ENCODE results near the gene EXOSC7.
"Not testable (repeated sequence)": the region's sequence is repeated elsewhere in the genome, so short reads cannot be mapped to it uniquely, and the experiment has no call there.

EXOSC7 gene

DNA sequence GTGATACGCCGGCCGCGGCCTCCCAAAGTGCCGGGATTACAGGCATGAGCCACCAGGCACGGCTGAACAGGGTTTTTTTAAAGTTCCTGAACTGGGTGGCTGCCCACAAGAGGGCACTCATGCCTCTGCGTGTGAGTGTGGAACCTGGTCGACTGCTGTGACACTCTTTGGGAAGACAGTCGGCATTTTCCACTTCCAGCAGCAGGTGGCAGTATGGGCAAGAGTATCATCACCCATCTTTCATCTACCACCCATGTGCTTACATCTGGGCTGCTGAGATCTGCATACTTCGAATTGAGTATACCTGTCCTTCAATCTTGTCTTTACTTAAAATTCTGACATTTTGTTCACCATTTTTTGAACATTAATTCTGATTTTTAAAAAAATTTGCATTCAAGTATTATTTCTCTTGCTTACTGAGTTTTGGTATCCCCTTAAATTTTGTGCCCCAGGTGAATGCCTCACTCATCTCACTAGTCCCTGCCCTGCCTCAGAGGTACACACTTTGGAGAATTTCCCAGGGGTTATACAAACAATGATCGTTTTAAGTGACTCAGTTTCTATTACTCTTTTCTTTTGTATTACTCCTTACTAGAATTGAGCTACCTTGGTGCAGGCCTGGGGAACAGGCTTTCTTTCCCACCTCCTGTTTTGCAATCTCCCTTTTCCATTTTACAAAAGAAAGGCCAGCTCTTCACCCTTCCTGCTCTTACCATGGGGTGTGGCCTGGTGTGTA lies 61.8 kb downstream of the EXOSC7 start:
- TF ChIP-seq, protein P1, sequence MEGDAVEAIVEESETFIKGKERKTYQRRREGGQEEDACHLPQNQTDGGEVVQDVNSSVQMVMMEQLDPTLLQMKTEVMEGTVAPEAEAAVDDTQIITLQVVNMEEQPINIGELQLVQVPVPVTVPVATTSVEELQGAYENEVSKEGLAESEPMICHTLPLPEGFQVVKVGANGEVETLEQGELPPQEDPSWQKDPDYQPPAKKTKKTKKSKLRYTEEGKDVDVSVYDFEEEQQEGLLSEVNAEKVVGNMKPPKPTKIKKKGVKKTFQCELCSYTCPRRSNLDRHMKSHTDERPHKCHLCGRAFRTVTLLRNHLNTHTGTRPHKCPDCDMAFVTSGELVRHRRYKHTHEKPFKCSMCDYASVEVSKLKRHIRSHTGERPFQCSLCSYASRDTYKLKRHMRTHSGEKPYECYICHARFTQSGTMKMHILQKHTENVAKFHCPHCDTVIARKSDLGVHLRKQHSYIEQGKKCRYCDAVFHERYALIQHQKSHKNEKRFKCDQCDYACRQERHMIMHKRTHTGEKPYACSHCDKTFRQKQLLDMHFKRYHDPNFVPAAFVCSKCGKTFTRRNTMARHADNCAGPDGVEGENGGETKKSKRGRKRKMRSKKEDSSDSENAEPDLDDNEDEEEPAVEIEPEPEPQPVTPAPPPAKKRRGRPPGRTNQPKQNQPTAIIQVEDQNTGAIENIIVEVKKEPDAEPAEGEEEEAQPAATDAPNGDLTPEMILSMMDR (IDR thresholded peaks at IDR 0.05; ENCODE audit: low read depth, low read length), result peak; percentile 84
- no peak overlapping the region for H3K4me3 ChIP-seq (ENCODE audit: low read depth, low read length)

DNA sequence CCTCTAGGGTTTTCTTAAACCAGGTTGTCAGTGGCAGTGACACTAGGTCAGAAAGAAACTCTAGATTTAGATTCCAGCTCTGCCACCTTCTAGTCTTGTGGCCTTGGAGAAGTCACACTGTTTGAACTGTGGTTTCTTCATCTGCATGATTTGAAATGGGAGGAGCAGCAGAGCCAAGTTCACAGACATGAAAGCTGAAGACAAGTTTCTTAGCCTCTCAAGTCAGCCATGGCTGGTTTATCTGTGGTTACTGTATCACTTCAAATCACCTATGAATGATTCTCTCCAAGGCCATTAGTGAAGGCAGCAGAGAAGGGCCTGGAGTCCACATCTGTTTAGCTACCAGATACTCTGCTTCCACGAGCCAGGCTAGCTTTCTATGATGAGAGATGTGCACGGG lies 65.6 kb downstream of the EXOSC7 start:
- TF ChIP-seq, protein P1 (IDR thresholded peaks at IDR 0.05; ENCODE audit: low read depth, low read length), result no peak
- H3K4me3 ChIP-seq (ENCODE audit: low read depth, low read length), result no peak overlapping the region

DNA sequence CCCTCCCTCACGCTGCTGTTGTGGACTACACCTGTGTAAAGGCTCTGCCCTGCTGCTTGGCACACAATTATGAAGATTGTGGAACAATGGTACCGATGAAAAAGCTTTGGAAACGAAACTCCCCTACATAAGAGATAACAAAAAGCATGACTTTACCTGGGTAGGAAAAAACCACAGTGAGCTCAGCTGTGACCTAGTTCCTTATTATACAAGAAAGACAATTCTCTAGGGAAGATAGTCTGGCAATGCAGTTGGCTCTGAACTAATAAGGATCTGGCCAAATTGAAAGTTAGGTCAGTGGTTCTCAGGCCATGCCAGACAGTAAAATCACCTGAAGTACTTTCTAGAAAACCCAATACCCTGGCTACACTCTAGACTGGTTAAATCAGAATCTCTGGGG lies 66.1 kb downstream of the EXOSC7 start:
- TF ChIP-seq, protein P1 (IDR thresholded peaks at IDR 0.05; ENCODE audit: low read depth, low read length), result no peak
- H3K4me3 ChIP-seq (ENCODE audit: low read depth, low read length), result no peak overlapping the region

DNA sequence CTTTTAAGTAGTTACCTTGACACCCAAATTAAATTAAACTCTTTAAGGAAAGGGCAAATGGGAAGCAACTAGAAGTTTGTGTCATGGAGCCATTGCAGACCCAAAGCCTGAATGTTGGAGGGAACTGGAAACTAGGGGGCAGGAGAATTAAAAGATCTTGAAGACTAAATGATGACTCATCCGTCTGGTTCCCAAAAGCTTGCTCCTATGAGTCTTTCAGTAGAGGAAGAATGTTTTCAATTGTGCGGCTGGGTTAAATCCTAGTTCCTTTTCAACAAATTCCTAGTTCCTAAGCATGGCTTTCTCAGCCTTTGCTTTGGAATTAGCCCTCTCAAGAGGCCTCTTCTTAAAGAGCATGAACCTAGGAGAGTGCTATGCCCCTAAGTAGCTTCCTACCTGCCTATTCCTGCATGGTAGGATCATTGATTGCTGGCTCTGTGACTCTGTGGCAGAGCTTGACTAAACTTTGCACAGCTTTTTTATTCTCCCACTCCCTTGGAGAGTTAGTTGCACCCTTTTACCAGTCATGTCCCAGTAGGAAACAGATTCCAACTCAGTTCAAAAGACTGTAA lies 67.8 kb downstream of the EXOSC7 start:
- TF ChIP-seq, protein P1 (IDR thresholded peaks at IDR 0.05; ENCODE audit: low read depth, low read length), result 0 out of 2 replicates have a peak, but pooled peaks have one; percentile 7
- H3K4me3 ChIP-seq (ENCODE audit: low read depth, low read length), result no peak overlapping the region

GRCh38 chr3:45048244-45048643 lies 72.2 kb downstream of the EXOSC7 start:
- TF ChIP-seq, protein P1 (IDR thresholded peaks at IDR 0.05; ENCODE audit: low read depth, low read length), result no peak
- no peak overlapping the region for H3K4me3 ChIP-seq (ENCODE audit: low read depth, low read length)

DNA sequence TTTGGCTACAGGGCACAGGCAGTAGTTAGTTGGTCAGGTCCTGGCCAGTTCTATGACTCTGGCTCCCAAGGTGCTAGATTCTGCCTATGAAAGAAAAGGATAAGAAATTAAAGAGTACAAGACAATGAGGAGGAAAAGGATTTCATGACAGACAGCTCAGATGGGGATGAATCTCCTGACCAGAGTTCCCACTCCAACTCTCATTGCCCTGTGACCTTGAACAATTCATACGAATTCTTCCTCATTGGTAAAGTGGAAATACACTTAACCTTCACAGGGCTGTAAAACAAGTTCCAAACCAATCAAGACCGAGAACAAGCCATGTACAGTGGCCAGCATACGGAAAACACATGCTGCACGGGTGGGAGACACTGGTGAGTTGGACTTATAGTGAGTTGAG lies 73.8 kb downstream of the EXOSC7 start:
- H3K4me3 ChIP-seq (ENCODE audit: low read depth, low read length), result no peak overlapping the region
- TF ChIP-seq, protein P1 (IDR thresholded peaks at IDR 0.05; ENCODE audit: low read depth, low read length), result no peak

DNA sequence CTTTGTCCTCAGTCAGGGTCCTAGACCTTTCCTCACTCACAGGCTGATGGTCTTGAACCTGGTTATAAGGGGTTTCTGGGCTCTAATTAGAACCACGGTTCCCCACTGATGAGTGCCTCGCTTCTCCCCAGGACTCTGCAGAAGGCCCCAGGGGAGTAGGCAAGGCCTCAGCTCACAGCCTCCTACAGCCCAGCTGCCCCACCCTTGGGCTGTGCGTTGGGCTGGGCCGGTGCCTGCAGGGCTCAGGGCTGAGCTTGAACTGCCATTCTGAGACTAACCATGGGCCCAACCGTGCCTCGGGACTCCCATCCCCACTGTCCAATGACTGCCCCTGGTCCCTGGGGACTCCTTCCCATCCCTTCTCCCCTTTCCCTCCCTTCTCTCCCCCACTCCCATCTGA lies 75.6 kb downstream of the EXOSC7 start:
- no peak overlapping the region for H3K4me3 ChIP-seq (ENCODE audit: low read depth, low read length)
- TF ChIP-seq, protein P1 (IDR thresholded peaks at IDR 0.05; ENCODE audit: low read depth, low read length), result no peak

DNA sequence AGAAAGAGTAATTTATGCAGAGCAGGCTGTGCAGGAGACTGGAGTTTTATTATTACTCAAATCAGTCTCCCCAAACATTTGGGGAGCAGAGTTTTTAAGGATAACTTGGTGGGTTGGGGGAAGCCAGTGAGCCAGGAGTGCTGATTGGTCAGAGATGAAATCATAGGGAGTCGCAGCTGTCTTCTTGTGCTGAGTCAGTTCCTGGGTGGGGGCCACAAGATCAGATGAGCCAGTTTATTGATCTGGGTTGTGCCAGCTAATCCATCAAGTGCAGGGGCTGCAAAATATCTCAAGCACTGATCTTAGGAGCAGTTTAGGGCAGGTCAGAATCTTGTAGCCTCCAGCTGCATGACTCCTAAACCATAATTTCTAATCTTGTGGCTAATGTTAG lies 77.8 kb downstream of the EXOSC7 start:
- not testable (repeated sequence) for H3K4me3 ChIP-seq (ENCODE audit: low read depth, low read length)

All from WI38 (cell line).